ENCODE measurements around the gene KCNJ11. TPM values are rescaled to one million over a fixed set of nuclear protein-coding genes. Genes with fewer than 3 reads are reported as not detected.
A peak's percentile ranks its signal among the peaks of the same experiment; 100 is the strongest.

Gene KCNJ11
- total and polyA plus RNA-seq, 2 of the 8 experiments (the other 6 are each of a cell fraction or from before 2014, with no cell fraction given) = 3.8 to 6.3 TPM

DNA sequence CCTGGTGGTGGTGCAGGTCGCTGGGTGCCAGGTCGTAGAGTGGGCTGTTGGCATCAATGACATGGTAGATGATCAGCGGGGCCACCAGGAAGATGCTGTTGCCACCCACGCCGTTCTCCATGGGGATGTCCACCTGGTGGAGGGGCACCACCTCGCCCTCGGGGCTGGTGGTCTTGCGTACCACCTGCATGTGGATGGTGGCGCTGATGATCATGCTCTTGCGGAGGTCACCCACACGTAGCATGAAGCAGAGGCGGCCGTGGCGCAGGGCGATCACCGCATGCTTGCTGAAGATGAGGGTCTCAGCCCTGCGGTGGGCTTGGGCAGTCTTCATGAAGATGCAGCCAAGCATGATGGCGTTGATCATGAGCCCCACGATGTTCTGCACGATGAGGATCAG lies 1.2 kb downstream of the KCNJ11 start:
- 0 out of 2 replicates have a peak overlapping the region, but pooled peaks have one; percentile 80 for H2BK12ac ChIP-seq (ENCODE audit: low read depth, low read length)
- no peaks in the 10 kb centered on the region for H3K79me2 ChIP-seq (ENCODE audit: control insufficient read depth in 1 of 2, insufficient read depth in 2 of 2, low read length in 2 of 2)
- peaks cover 0 to 7% (median 0%) of the 10 kb centered on the region in 4 experiments; a peak in 4 of 7 replicates for H3K27me3 ChIP-seq (replicated peaks in 1 of 4; ENCODE audit: control insufficient read depth in 3 of 4, extremely low read depth in 1 of 4, insufficient read depth in 3 of 4, low read length in 3 of 4)
- H4K8ac ChIP-seq (ENCODE audit: extremely low read depth, insufficient read depth, low read length) = no peak overlapping the region
- H3K79me1 ChIP-seq (ENCODE audit: low read depth, low read length) = no peaks in the 10 kb centered on the region; the same call in 1 of the 2 replicates
- H3K4me3 ChIP-seq (ENCODE audit: extremely low read depth in 1 of 4, insufficient read depth in 2 of 4, low read depth in 3 of 4, low read length in 4 of 4) = no peak overlapping the region
- H3K14ac ChIP-seq (ENCODE audit: insufficient read length) = no peak overlapping the region
- H3K27ac ChIP-seq (ENCODE audit: low read depth, low read length) = no peak overlapping the region
- H4K20me1 ChIP-seq (replicated peaks in 1 of 2; ENCODE audit: control insufficient read depth in 1 of 2, insufficient read depth in 2 of 2, low read length in 2 of 2) = peaks cover 0 to 3% of the 10 kb centered on the region in 2 experiments
- 88% methylated on average over 20 of the region's 20 CpGs; no CpG with 5 or more reads in 1 of the 2 experiments for WGBS, 2 experiments (ENCODE audit: extremely low coverage in 1 of 2, insufficient coverage in 1 of 2, insufficient read length in 1 of 2, insufficient replicate concordance in 2 of 2, low coverage in 1 of 2, low lambda C conversion rate in 2 of 2, missing lambda C conversion rate in 1 of 2)
- H4K5ac ChIP-seq (ENCODE audit: insufficient read length, low read depth, low read length) = no peak overlapping the region
- H3K56ac ChIP-seq (replicated peaks; ENCODE audit: insufficient read length, low read depth, low read length) = no peak overlapping the region
- no peak overlapping the region for H2BK15ac ChIP-seq (ENCODE audit: low read length)
- H3K9ac ChIP-seq (replicated peaks in 1 of 4; ENCODE audit: extremely low read depth in 1 of 4, low read depth in 3 of 4, low read length in 3 of 4) = no peak overlapping the region
- no peak overlapping the region for H3K4me2 ChIP-seq (ENCODE audit: insufficient read depth in 1 of 2, low read depth in 2 of 2, low read length in 2 of 2)
- ChIA-PET POLR2A (ENCODE audit: partially characterized antibody) (no interaction called here), CTCF (ENCODE audit: partially characterized antibody) (interaction anchor here (0.7 to 38.8 kb wide), 28 partner anchors 8 to 336 kb away, joined by 3 to 1414 read pairs (median 4); partner anchors contain the start of genes ABCC8, MYOD1 and USH1C)
- no peak overlapping the region for H4K91ac ChIP-seq (replicated peaks; ENCODE audit: insufficient read length, low read length)
- H3K23ac ChIP-seq (ENCODE audit: insufficient read length) = no peak overlapping the region
- no peak for FAIRE-seq
- TF ChIP-seq HDAC2 (IDR thresholded peaks at IDR 0.05; ENCODE audit: borderline replicate concordance in 1 of 2, low read depth in 2 of 2, low read length in 2 of 2) (no peak), SP1 (IDR thresholded peaks at IDR 0.05; ENCODE audit: low read depth, low read length) (no peak), MAX (IDR thresholded peaks at IDR 0.05) (no peak), BRCA1 (IDR thresholded peaks at IDR 0.05; ENCODE audit: low read depth, low read length) (no peak), TCF12 (IDR thresholded peaks at IDR 0.05; ENCODE audit: low read depth, low read length) (no peak), NANOG (IDR thresholded peaks at IDR 0.05; ENCODE audit: insufficient read depth, low read depth, low read length, poor library complexity, severe bottlenecking) (no peak), ATF3 (IDR thresholded peaks at IDR 0.05; ENCODE audit: insufficient read depth, low read depth, low read length) (no peak), JUND (IDR thresholded peaks at IDR 0.05; ENCODE audit: low read length) (no peak), EZH2 (IDR thresholded peaks at IDR 0.05; ENCODE audit: low read depth, low read length, severe bottlenecking) (no peak), EP300 (IDR thresholded peaks at IDR 0.05; ENCODE audit: borderline replicate concordance in 1 of 2, low read depth in 2 of 2, low read length in 2 of 2) (no peak), TAF7 (optimal IDR thresholded peaks at IDR 0.05; ENCODE audit: borderline replicate concordance, low read depth, low read length) (no peak), RFX5 (IDR thresholded peaks at IDR 0.05; ENCODE audit: borderline replicate concordance, low read depth, low read length) (no peak)
- no peak for DNase-seq (ENCODE audit: low read depth in 1 of 2, low spot score in 2 of 2)
- peaks cover 0 to 12% (median 2%) of the 10 kb centered on the region in 4 experiments; a peak in 3 of 7 replicates for H3K4me1 ChIP-seq (replicated peaks in 1 of 4; ENCODE audit: control insufficient read depth in 3 of 4, insufficient read depth in 4 of 4, low read length in 3 of 4)
- H2BK5ac ChIP-seq (ENCODE audit: low read depth, low read length) = peak overlapping the region; percentile 24; the same call in 1 of the 2 replicates
- no peak overlapping the region for H3K4ac ChIP-seq (replicated peaks; ENCODE audit: insufficient read length, low read depth, low read length)
- H3K9me3 ChIP-seq (ENCODE audit: insufficient read depth in 2 of 2, low read depth in 1 of 2, low read length in 1 of 2) = no peaks in the 10 kb centered on the region
- no peak overlapping the region for H3K18ac ChIP-seq (ENCODE audit: extremely low read depth, low read length)
- H3K23me2 ChIP-seq (ENCODE audit: low read depth, low read length) = no peaks in the 10 kb centered on the region
- H3K36me3 ChIP-seq (ENCODE audit: control insufficient read depth in 2 of 4, insufficient read depth in 4 of 4, low read length in 3 of 4) = no peaks in the 10 kb centered on the region
- H2AFZ ChIP-seq (ENCODE audit: low read length) = no peak overlapping the region
- no peak overlapping the region for H2BK20ac ChIP-seq (ENCODE audit: low read length)
- H2BK120ac ChIP-seq (replicated peaks; ENCODE audit: low read depth, low read length) = no peak overlapping the region
- peak overlapping the region; percentile 55 for H2AK5ac ChIP-seq (ENCODE audit: low read depth, low read length)
